GM23338 (cell line): ENCODE results near the gene ARID4B. TPM values are rescaled to one million over a fixed set of nuclear protein-coding genes. Genes with fewer than 3 reads are reported as not detected.
A peak's percentile ranks its signal among the peaks of the same experiment; 100 is the strongest.
"Not testable (repeated sequence)": the region's sequence is repeated elsewhere in the genome, so short reads cannot be mapped to it uniquely, and the experiment has no call there.

Experiments used
- ATAC-seq: fragments of 200-7000 bp; cut with Tn5 transposase; 3 replicates; pipeline ENCODE4 v1.9.1; 2020
- DNase-seq: peaks from one replicate; pipeline ENCODE4 v3.0.0-alpha.2; 2015; ENCODE audit warnings: low spot score
- H2AFZ ChIP-seq: fragments of 200-600 bp; sonication (generic); 2 replicates; pipeline ENCODE4 v1.8.0; 2016; ENCODE audit warnings: antibody characterized with exemption, mild to moderate bottlenecking, moderate library complexity
- H3F3A ChIP-seq: fragments of 200-600 bp; sonication (generic); replicated peaks from 2 replicates; pipeline ENCODE4 v1.8.0; 2017; ENCODE audit warnings: antibody characterized with exemption, mixed run types, low read depth
- H3K27ac ChIP-seq: fragments of 200-600 bp; sonication (generic); 2 replicates; pipeline ENCODE4 v1.6.1; 2016; ENCODE audit warnings: low read depth
- H3K27me3 ChIP-seq: fragments of 200-600 bp; sonication (generic); 2 replicates; pipeline ENCODE4 v1.8.0; 2016; ENCODE audit warnings: mild to moderate bottlenecking, mixed run types, moderate library complexity; ENCODE audit not compliant: insufficient read depth
- H3K36me3 ChIP-seq: fragments of 200-600 bp; sonication (generic); 2 replicates; pipeline ENCODE4 v1.8.0; 2016; ENCODE audit warnings: mild to moderate bottlenecking; ENCODE audit not compliant: insufficient read depth
- H3K4me1 ChIP-seq: fragments of 200-600 bp; sonication (generic); 2 replicates; pipeline ENCODE4 v1.8.0; 2016; ENCODE audit warnings: mild to moderate bottlenecking, moderate library complexity; ENCODE audit not compliant: insufficient read depth
- H3K4me2 ChIP-seq: fragments of 200-600 bp; sonication (generic); 2 replicates; pipeline ENCODE4 v1.7.1; 2017; ENCODE audit warnings: mixed run types
- H3K4me3 ChIP-seq: fragments of 200-600 bp; sonication (generic); 2 replicates; pipeline ENCODE4 v1.6.1; 2016; ENCODE audit warnings: mixed run types
- H3K79me2 ChIP-seq: fragments of 200-600 bp; sonication (generic); replicated peaks from 2 replicates; pipeline ENCODE4 v1.8.0; 2017; ENCODE audit warnings: mild to moderate bottlenecking; ENCODE audit not compliant: insufficient read depth
- H3K9me2 ChIP-seq: fragments of 200-600 bp; sonication (generic); 2 replicates; pipeline ENCODE4 v1.8.0; 2017; ENCODE audit not compliant: insufficient read depth
- H4K20me1 ChIP-seq: fragments of 200-600 bp; sonication (generic); replicated peaks from 2 replicates; pipeline ENCODE4 v1.8.0; 2017; ENCODE audit warnings: mild to moderate bottlenecking; ENCODE audit not compliant: insufficient read depth
- H3K27ac Mint-ChIP-seq: 2 replicates; pipeline ENCODE4 v1.8.0; 2020; ENCODE audit warnings: inconsistent platforms, mild to moderate bottlenecking, moderate library complexity, mixed read lengths
- H3K27me3 Mint-ChIP-seq: 3 replicates; pipeline ENCODE4 v1.8.0; 2022; ENCODE audit warnings: low read depth, mild to moderate bottlenecking, moderate library complexity, mixed read lengths, inconsistent platforms; ENCODE audit not compliant: insufficient read depth, poor library complexity
- H3K36me3 Mint-ChIP-seq: 3 replicates; pipeline ENCODE4 v1.8.0; 2021; ENCODE audit warnings: low read depth, mild to moderate bottlenecking, inconsistent platforms, moderate library complexity, mixed read lengths
- H3K4me1 Mint-ChIP-seq: 3 replicates; pipeline ENCODE4 v1.8.0; 2020; ENCODE audit warnings: mild to moderate bottlenecking, inconsistent platforms, mixed read lengths
- H3K4me3 Mint-ChIP-seq: 3 replicates; pipeline ENCODE4 v1.8.0; 2021; ENCODE audit warnings: moderate library complexity, mild to moderate bottlenecking, inconsistent platforms, mixed read lengths
- H3K9me3 Mint-ChIP-seq: 3 replicates; pipeline ENCODE4 v1.8.0; 2020; ENCODE audit warnings: moderate library complexity, mild to moderate bottlenecking, inconsistent platforms, mixed read lengths
- CREB1 ChIP-seq: fragments of 250-450 bp; sonication (Bioruptor Pico); IDR thresholded peaks from 2 replicates; pipeline ENCODE4 v1.5.0; 2020; ENCODE audit warnings: low read depth, mild to moderate bottlenecking, moderate library complexity
- CTCF ChIP-seq, 2 experiments: fragments of 200-600 bp in 1 of 2; sonication (generic) in 1 of 2; conservative IDR thresholded peaks; 2 replicates each; pipeline versions ENCODE4 v1.5.1 to v1.6.1; 2016 to 2017; ENCODE audit warnings: antibody characterized with exemption in 2 of 2, low read depth in 2 of 2, mild to moderate bottlenecking in 2 of 2, moderate library complexity in 1 of 2
- ETS1 ChIP-seq: IDR thresholded peaks from 2 replicates; pipeline ENCODE4 v1.6.1; 2016; ENCODE audit warnings: antibody characterized with exemption
- EZH2 ChIP-seq: fragments of 200-600 bp; sonication (generic); IDR thresholded peaks from one replicate; pipeline ENCODE4 v1.8.0; 2017; ENCODE audit warnings: antibody characterized with exemption, mild to moderate bottlenecking, low read depth; ENCODE audit not compliant: unreplicated experiment
- JUNB ChIP-seq: IDR thresholded peaks from one replicate; pipeline ENCODE4 v1.6.1; 2016; ENCODE audit warnings: antibody characterized with exemption; ENCODE audit not compliant: unreplicated experiment
- NANOG ChIP-seq: IDR thresholded peaks from 2 replicates; pipeline ENCODE4 v1.6.1; 2016; ENCODE audit warnings: antibody characterized with exemption, borderline replicate concordance
- ZNF462 ChIP-seq: fragments of 250-450 bp; sonication (Bioruptor Pico); IDR thresholded peaks from 2 replicates; pipeline ENCODE4 v1.5.0; 2020; ENCODE audit warnings: mild to moderate bottlenecking, moderate library complexity
- polyA plus RNA-seq: library from polyadenylated mRNA; unstranded; fragments of >200 nt; fragmentation: Nextera tagmentation; extraction: Ambion mirVana; gene quantifications from 2 replicates; pipeline ENCODE4 v1.2.1, GENCODE V29; 2016
- total RNA-seq: library from RNA; depleted of rRNA; stranded (reverse); fragments of >200 nt; shearing (Covaris generic); gene quantifications from 2 replicates; pipeline ENCODE4 v1.2.3, GENCODE V29; 2014

ARID4B gene
- total and polyA plus RNA-seq, 2 experiments from 2014 or later: 25.1 to 59.8 TPM

GRCh38 chr1:235284231-235284769 is 43.7 kb downstream of the ARID4B start:
- Histone ChIP-seq H2AFZ (no peak overlapping the region), H3K27ac (no peak overlapping the region), H3K4me3 (no peak overlapping the region), H3K27me3 (no peaks in the 10 kb centered on the region), H3K36me3 (no peaks in the 10 kb centered on the region), H3K79me2 (peaks cover 100% of the 10 kb centered on the region), H3F3A (no peaks in the 10 kb centered on the region), H3K9me2 (no peaks in the 10 kb centered on the region), H4K20me1 (peaks cover 56% of the 10 kb centered on the region), H3K4me2 (no peak overlapping the region), H3K4me1 (peaks cover 60% of the 10 kb centered on the region)
- DNase-seq (no peak), ATAC-seq (no peak)
- Mint-ChIP-seq H3K9me3 (no peaks in the 10 kb centered on the region), H3K27me3 (peaks cover 5% of the 10 kb centered on the region), H3K27ac (no peak overlapping the region), H3K4me1 (peaks cover 56% of the 10 kb centered on the region), H3K36me3 (no peaks in the 10 kb centered on the region), H3K4me3 (no peak overlapping the region)
- TF ChIP-seq NANOG: no peak
- TF ChIP-seq EZH2: no peak
- TF ChIP-seq ETS1: no peak
- TF ChIP-seq CTCF (conservative IDR thresholded peaks at IDR 0.05; ENCODE audit: low read depth in 2 of 2): no peak
- no peak for TF ChIP-seq CREB1

- ATAC-seq, H3K4me3 Mint-ChIP-seq, H3K36me3 ChIP-seq, H3K27ac Mint-ChIP-seq, H2AFZ ChIP-seq, H3F3A ChIP-seq, H3K4me3 ChIP-seq, H3K27ac ChIP-seq, H3K9me3 Mint-ChIP-seq, H3K4me2 ChIP-seq, H3K27me3 Mint-ChIP-seq, H3K27me3 ChIP-seq, H3K9me2 ChIP-seq, DNase-seq, H3K36me3 Mint-ChIP-seq: not testable (repeated sequence)
- Histone ChIP-seq H3K79me2 (peaks cover 100% of the 10 kb centered on the region), H3K4me1 (peaks cover 67% of the 10 kb centered on the region), H4K20me1 (peaks cover 50% of the 10 kb centered on the region)
- H3K4me1 Mint-ChIP-seq: peaks cover 58% of the 10 kb centered on the region
Observed at GRCh38 chr1:235283636-235284035, 44.3 kb downstream of the ARID4B start.

GRCh38 chr1:235280467-235280866 is 47.5 kb downstream of the ARID4B start:
- Histone ChIP-seq H3F3A (no peaks in the 10 kb centered on the region), H3K4me2 (peak overlapping the region; percentile 21; the same call in 1 of the 2 replicates), H3K27ac (peak overlapping the region; percentile 72), H3K79me2 (peaks cover 100% of the 10 kb centered on the region), H2AFZ (no peak overlapping the region), H3K27me3 (no peaks in the 10 kb centered on the region), H3K9me2 (no peaks in the 10 kb centered on the region), H3K36me3 (no peaks in the 10 kb centered on the region; the same call in 1 of the 2 replicates), H3K4me1 (peaks cover 62% of the 10 kb centered on the region), H4K20me1 (peaks cover 47% of the 10 kb centered on the region), H3K4me3 (no peak overlapping the region)
- H3K4me1 Mint-ChIP-seq: peaks cover 43% of the 10 kb centered on the region
- no peaks in the 10 kb centered on the region for H3K9me3 Mint-ChIP-seq
- ATAC-seq: peak; percentile 20
- H3K27ac Mint-ChIP-seq: peak overlapping the region; percentile 29; the same call in 1 of the 2 replicates
- 0 out of 3 replicates have a peak, but pooled peaks cover 3% of the 10 kb centered on the region for H3K36me3 Mint-ChIP-seq
- H3K27me3 Mint-ChIP-seq: peaks cover 5% of the 10 kb centered on the region
- DNase-seq: no peak
- H3K4me3 Mint-ChIP-seq: no peak overlapping the region
- TF ChIP-seq CREB1 (no peak), JUNB (no peak), EZH2 (no peak), ZNF462 (no peak), NANOG (no peak)
